ENCODE measurements around the gene STAT4.

The STAT4 gene

DNA sequence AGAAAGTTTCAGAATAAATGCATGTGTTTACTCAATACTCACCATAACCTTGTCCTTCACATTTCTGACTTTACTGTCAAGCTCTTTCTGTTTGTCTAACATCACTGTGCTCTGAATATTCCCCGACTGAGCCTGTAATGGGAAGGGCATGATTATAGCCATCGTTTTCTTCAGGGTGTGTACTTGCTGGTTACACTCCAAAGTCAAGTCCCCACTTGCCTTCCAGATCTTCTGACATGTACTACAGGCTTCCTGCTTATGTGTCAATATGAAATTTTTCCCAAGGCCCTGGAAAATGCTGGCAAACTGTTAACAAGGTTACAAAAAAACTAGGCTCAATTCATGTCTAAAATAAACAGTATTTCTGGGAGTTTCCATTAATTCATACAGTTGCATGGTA is 149.8 kb downstream of the STAT4 start:
- Histone ChIP-seq H2BK5ac (ENCODE audit: low read depth, low read length, poor library complexity) (no peak overlapping the region), H3K4me3 (ENCODE audit: low read depth, low read length) (no peak overlapping the region), H3K79me1 (ENCODE audit: low read length) (no peaks in the 10 kb centered on the region), H2AFZ (ENCODE audit: insufficient read depth, low read length, poor library complexity) (no peak overlapping the region), H3K23ac (ENCODE audit: low read length) (no peak overlapping the region), H3K9me3 (ENCODE audit: insufficient read depth, low read depth, low read length) (peaks cover 3% of the 10 kb centered on the region), H3K79me2 (ENCODE audit: control insufficient read depth, insufficient read depth, low read length, poor library complexity) (no peaks in the 10 kb centered on the region), H2BK120ac (ENCODE audit: insufficient read depth, low read length, poor library complexity) (no peak overlapping the region), H3K4me2 (ENCODE audit: low read length) (no peak overlapping the region), H2BK12ac (ENCODE audit: low read length) (no peak overlapping the region), H3K4me1 (ENCODE audit: control insufficient read depth in 1 of 2, insufficient read depth in 2 of 2, low read length in 2 of 2) (peaks cover 4 to 5% of the 10 kb centered on the region in 2 experiments), H2AK5ac (ENCODE audit: low read length) (no peak overlapping the region), H4K8ac (ENCODE audit: low read depth, low read length) (no peak overlapping the region), H3K4ac (ENCODE audit: low read depth, low read length) (no peak overlapping the region), H4K12ac (ENCODE audit: low read depth, low read length) (no peak overlapping the region), H3K18ac (ENCODE audit: low read length) (no peak overlapping the region), H3K14ac (ENCODE audit: low read length) (no peak overlapping the region), H4K91ac (ENCODE audit: low read depth, low read length) (no peak overlapping the region), H3K27me3 (ENCODE audit: insufficient read depth, low read length) (no peaks in the 10 kb centered on the region), H3K27ac (ENCODE audit: low read depth, low read length) (no peak overlapping the region), H3K9ac (ENCODE audit: low read length) (no peak overlapping the region), H3K36me3 (ENCODE audit: control insufficient read depth in 1 of 2, insufficient read depth in 2 of 2, low read length in 2 of 2) (peaks cover 22 to 39% of the 10 kb centered on the region in 2 experiments)
- DNase-seq = no peak
- WGBS (ENCODE audit: extremely low coverage, insufficient coverage, insufficient read length) = no CpG with 5 or more reads among the region's 2 CpGs

DNA sequence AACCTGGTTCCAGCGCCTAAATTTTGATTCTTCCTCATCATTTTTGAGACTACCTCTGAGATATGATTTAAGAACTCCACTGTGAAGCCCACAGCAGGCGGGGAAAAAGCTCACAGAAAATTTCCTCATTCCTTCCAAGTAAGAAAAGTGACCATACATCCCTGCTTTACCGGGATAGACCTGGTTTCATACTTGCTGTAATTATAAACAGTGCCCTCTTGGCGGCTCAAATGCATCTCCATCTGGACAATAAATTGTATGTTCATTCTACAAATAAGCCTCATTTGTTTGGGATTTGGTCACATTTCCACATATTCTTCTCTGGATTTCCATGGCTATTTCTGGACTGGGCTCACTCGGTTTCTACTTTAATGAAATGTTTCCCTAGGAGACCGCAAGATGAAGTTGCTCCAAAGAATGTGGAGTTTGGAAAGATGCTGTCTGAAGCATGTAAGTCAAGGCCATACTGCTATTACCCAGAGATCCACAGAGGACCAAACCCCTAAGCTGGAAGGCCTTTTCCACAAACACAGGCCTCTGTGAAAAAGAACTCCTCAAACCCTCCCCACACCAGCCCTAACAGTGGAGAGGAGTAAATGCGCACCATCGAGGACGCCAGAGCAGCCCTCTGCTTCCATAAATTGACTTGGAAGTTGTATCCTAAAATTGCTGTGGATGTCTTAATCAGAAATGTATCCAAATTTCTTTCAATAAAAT is 150.7 kb downstream of the STAT4 start:
- Histone ChIP-seq H4K12ac (ENCODE audit: low read depth, low read length) (no peak overlapping the region), H3K4me2 (ENCODE audit: low read length) (no peak overlapping the region), H2AFZ (ENCODE audit: insufficient read depth, low read length, poor library complexity) (no peak overlapping the region), H3K4me3 (ENCODE audit: low read depth, low read length) (no peak overlapping the region), H2AK5ac (ENCODE audit: low read length) (no peak overlapping the region), H4K8ac (ENCODE audit: low read depth, low read length) (no peak overlapping the region), H3K9me3 (ENCODE audit: insufficient read depth, low read depth, low read length) (peaks cover 3% of the 10 kb centered on the region), H3K36me3 (ENCODE audit: control insufficient read depth in 1 of 2, insufficient read depth in 2 of 2, low read length in 2 of 2) (peaks cover 23 to 42% of the 10 kb centered on the region in 2 experiments), H3K23ac (ENCODE audit: low read length) (no peak overlapping the region), H3K4ac (ENCODE audit: low read depth, low read length) (no peak overlapping the region), H3K4me1 (ENCODE audit: control insufficient read depth in 1 of 2, insufficient read depth in 2 of 2, low read length in 2 of 2) (peaks cover 4 to 8% of the 10 kb centered on the region in 2 experiments), H3K79me2 (ENCODE audit: control insufficient read depth, insufficient read depth, low read length, poor library complexity) (no peaks in the 10 kb centered on the region), H3K27ac (ENCODE audit: low read depth, low read length) (no peak overlapping the region), H3K18ac (ENCODE audit: low read length) (no peak overlapping the region), H3K9ac (ENCODE audit: low read length) (no peak overlapping the region), H3K27me3 (ENCODE audit: insufficient read depth, low read length) (no peaks in the 10 kb centered on the region), H3K14ac (ENCODE audit: low read length) (no peak overlapping the region), H4K91ac (ENCODE audit: low read depth, low read length) (no peak overlapping the region), H3K79me1 (ENCODE audit: low read length) (no peaks in the 10 kb centered on the region), H2BK12ac (ENCODE audit: low read length) (no peak overlapping the region), H2BK5ac (ENCODE audit: low read depth, low read length, poor library complexity) (no peak overlapping the region), H2BK120ac (ENCODE audit: insufficient read depth, low read length, poor library complexity) (no peak overlapping the region)
- no CpG with 5 or more reads among the region's 9 CpGs for WGBS (ENCODE audit: extremely low coverage, insufficient coverage, insufficient read length)
- DNase-seq = no peak

DNA sequence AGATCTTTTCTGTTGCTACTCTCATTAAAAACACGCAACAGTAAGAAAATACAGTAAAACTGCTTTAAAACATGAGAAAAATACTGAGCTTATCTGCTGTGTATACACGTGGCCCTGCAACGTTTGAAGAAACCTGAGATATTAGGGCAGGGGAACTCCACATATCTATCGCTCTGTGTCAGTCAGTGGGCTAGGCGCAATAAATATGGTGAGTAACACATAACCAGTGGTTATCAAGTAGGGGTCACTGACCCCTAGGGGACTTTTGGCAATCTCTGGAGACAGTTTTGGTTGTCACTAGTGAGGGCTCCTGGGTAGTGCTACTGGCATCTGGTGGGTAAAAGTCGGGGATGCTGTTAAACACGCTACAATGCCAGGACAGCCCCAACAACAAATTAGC is 151.7 kb downstream of the STAT4 start:
- no peak overlapping the region for H3K14ac ChIP-seq (ENCODE audit: low read length)
- DNase-seq = no peak
- no peak overlapping the region for H3K4ac ChIP-seq (ENCODE audit: low read depth, low read length)
- no peaks in the 10 kb centered on the region for H3K79me1 ChIP-seq (ENCODE audit: low read length)
- H3K4me1 ChIP-seq (ENCODE audit: control insufficient read depth in 1 of 2, insufficient read depth in 2 of 2, low read length in 2 of 2) = peaks cover 4 to 8% of the 10 kb centered on the region in 2 experiments
- no peak overlapping the region for H3K27ac ChIP-seq (ENCODE audit: low read depth, low read length)
- WGBS (ENCODE audit: extremely low coverage, insufficient coverage, insufficient read length) = no CpG with 5 or more reads among the region's 7 CpGs
- H4K91ac ChIP-seq (ENCODE audit: low read depth, low read length) = no peak overlapping the region
- no peak overlapping the region for H2BK12ac ChIP-seq (ENCODE audit: low read length)
- H3K9ac ChIP-seq (ENCODE audit: low read length) = no peak overlapping the region
- no peak overlapping the region for H4K12ac ChIP-seq (ENCODE audit: low read depth, low read length)
- H3K23ac ChIP-seq (ENCODE audit: low read length) = no peak overlapping the region
- no peak overlapping the region for H2BK120ac ChIP-seq (ENCODE audit: insufficient read depth, low read length, poor library complexity)
- no peak overlapping the region for H3K4me3 ChIP-seq (ENCODE audit: low read depth, low read length)
- no peak overlapping the region for H3K4me2 ChIP-seq (ENCODE audit: low read length)
- H3K27me3 ChIP-seq (ENCODE audit: insufficient read depth, low read length) = no peaks in the 10 kb centered on the region
- no peaks in the 10 kb centered on the region for H3K79me2 ChIP-seq (ENCODE audit: control insufficient read depth, insufficient read depth, low read length, poor library complexity)
- H2AFZ ChIP-seq (ENCODE audit: insufficient read depth, low read length, poor library complexity) = no peak overlapping the region
- no peak overlapping the region for H2BK5ac ChIP-seq (ENCODE audit: low read depth, low read length, poor library complexity)
- H2AK5ac ChIP-seq (ENCODE audit: low read length) = no peak overlapping the region
- peaks cover 27 to 48% of the 10 kb centered on the region in 2 experiments for H3K36me3 ChIP-seq (ENCODE audit: control insufficient read depth in 1 of 2, insufficient read depth in 2 of 2, low read length in 2 of 2)
- peaks cover 3% of the 10 kb centered on the region for H3K9me3 ChIP-seq (ENCODE audit: insufficient read depth, low read depth, low read length)
- H4K8ac ChIP-seq (ENCODE audit: low read depth, low read length) = no peak overlapping the region
- H3K18ac ChIP-seq (ENCODE audit: low read length) = no peak overlapping the region

DNA sequence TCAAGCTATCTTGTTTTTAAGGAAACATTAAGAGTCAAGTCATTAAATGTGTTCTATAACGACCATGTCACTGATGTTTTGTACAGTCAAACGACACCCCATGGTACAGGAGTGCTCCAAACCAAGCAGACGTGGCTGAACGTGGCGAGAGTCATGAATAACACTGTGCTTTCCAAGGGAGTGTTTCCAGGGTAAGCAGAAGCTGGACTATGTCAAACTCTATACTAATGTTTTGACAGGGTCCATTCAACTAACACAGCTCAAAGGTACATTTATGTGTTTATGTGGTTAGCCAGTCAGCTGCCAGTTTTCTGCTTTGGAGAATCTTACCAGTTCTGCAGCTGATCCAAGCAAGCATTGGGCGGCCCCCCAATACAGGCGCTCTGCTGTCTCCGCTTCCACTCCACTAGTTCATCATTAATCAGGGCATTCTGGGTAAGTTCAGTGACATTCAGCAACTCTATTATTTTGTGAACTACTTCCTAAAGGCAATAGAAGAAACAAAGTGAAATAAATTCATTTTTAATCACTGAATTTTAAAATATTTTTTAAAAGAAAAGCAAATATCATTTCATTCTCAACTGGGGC is 153.2 kb downstream of the STAT4 start:
- no peak overlapping the region for H3K9ac ChIP-seq (ENCODE audit: low read length)
- no peak overlapping the region for H3K23ac ChIP-seq (ENCODE audit: low read length)
- H4K91ac ChIP-seq (ENCODE audit: low read depth, low read length) = no peak overlapping the region
- no peaks in the 10 kb centered on the region for H3K27me3 ChIP-seq (ENCODE audit: insufficient read depth, low read length)
- H3K27ac ChIP-seq (ENCODE audit: low read depth, low read length) = no peak overlapping the region
- H3K9me3 ChIP-seq (ENCODE audit: insufficient read depth, low read depth, low read length) = no peaks in the 10 kb centered on the region
- no peak overlapping the region for H2AFZ ChIP-seq (ENCODE audit: insufficient read depth, low read length, poor library complexity)
- no peaks in the 10 kb centered on the region for H3K79me2 ChIP-seq (ENCODE audit: control insufficient read depth, insufficient read depth, low read length, poor library complexity)
- H2BK12ac ChIP-seq (ENCODE audit: low read length) = no peak overlapping the region
- H2BK5ac ChIP-seq (ENCODE audit: low read depth, low read length, poor library complexity) = no peak overlapping the region
- H3K79me1 ChIP-seq (ENCODE audit: low read length) = no peaks in the 10 kb centered on the region
- H3K36me3 ChIP-seq (ENCODE audit: control insufficient read depth in 1 of 2, insufficient read depth in 2 of 2, low read length in 2 of 2) = peaks cover 19 to 39% of the 10 kb centered on the region in 2 experiments
- H4K12ac ChIP-seq (ENCODE audit: low read depth, low read length) = no peak overlapping the region
- H3K4me3 ChIP-seq (ENCODE audit: low read depth, low read length) = no peak overlapping the region
- H2BK120ac ChIP-seq (ENCODE audit: insufficient read depth, low read length, poor library complexity) = no peak overlapping the region
- H3K18ac ChIP-seq (ENCODE audit: low read length) = no peak overlapping the region
- peaks cover 4 to 11% of the 10 kb centered on the region in 2 experiments for H3K4me1 ChIP-seq (ENCODE audit: control insufficient read depth in 1 of 2, insufficient read depth in 2 of 2, low read length in 2 of 2)
- H3K14ac ChIP-seq (ENCODE audit: low read length) = no peak overlapping the region
- H2AK5ac ChIP-seq (ENCODE audit: low read length) = no peak overlapping the region
- H3K4ac ChIP-seq (ENCODE audit: low read depth, low read length) = no peak overlapping the region
- no peak overlapping the region for H3K4me2 ChIP-seq (ENCODE audit: low read length)
- WGBS (ENCODE audit: extremely low coverage, insufficient coverage, insufficient read length) = no CpG with 5 or more reads among the region's 8 CpGs
- no peak overlapping the region for H4K8ac ChIP-seq (ENCODE audit: low read depth, low read length)
- no peak for DNase-seq

Data from trophoblast cell (in vitro differentiated cells and primary cell).